Adrenal gland (tissue), 5 donors: ENCODE data around the gene MAP7D1.

Experiments
- CTCF ChIP-seq, 6 experiments: fragments of 450-650 bp in 4 of 6; fragments of 200-600 bp in 2 of 6; sonication (generic) in 1 of 6; IDR thresholded peaks; 1 replicate in 5 of 6; 2 replicates in 1 of 6; pipeline versions ENCODE4 v1.5.1 to v1.8.0; 2016 to 2021; ENCODE audit warnings: antibody characterized with exemption in 6 of 6, mild to moderate bottlenecking in 2 of 6, moderate library complexity in 1 of 6
- POLR2A ChIP-seq, 2 donors: fragments of 450-650 bp; IDR thresholded peaks; one replicate each; pipeline ENCODE4 v1.6.1; 2017; ENCODE audit warnings: antibody characterized with exemption in 2 of 2, mild to moderate bottlenecking in 2 of 2, moderate library complexity in 1 of 2
- donor health status: DM: no; HTN: no; CAD: no.

- no peak for TF ChIP-seq CTCF (IDR thresholded peaks at IDR 0.05)
- TF ChIP-seq POLR2A (IDR thresholded peaks at IDR 0.05) = no peak
Measured at GRCh38 chr1:36166938-36167905, 11.3 kb downstream of the MAP7D1 start.
